Effector CD4-positive, alpha-beta T cell (primary cell): ENCODE data around the gene TMEM255B.
"Not testable (repeated sequence)": the region's sequence is repeated elsewhere in the genome, so short reads cannot be mapped to it uniquely, and the experiment has no call there.

Experiments used
- DNase-seq: peaks from one replicate; pipeline ENCODE4 v3.0.0-alpha.2; 2020

Gene TMEM255B

DNA sequence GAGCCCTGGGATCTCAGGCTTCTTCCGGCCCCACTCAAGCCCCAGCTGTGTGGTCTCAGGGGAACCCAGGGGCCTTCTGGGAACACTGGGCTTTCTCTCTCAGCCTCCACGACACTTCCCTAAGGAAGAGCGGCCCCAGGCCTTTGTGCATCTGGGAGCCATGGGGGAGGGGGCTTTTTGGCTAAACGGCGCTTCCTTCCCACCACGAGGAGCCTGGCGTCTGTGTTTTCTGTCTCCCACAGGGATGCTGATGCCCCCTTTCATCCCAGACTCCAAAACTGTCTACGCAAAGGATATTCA lies 24.2 kb upstream of the TMEM255B start:
- no peak for DNase-seq

DNA sequence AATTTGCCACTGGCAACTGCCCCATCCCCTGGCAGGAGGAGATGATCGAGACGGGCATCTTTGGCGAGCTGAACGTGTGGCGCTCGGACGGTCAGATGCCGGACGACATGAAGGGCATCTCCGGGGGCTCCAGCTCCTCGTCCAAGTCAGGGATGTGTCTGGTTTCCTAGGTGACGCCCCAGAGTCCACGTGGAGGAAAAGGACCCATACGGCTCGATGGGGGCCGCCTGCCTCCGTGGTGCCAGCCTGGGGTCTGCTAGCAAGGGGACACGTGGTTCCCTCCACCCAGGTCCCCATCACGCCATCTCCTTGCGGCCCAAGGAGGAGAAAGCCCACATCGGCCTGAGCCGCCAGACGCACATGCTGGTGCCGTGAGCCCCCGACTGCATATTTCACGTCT lies 23.8 kb upstream of the TMEM255B start:
- no peak for DNase-seq

DNA sequence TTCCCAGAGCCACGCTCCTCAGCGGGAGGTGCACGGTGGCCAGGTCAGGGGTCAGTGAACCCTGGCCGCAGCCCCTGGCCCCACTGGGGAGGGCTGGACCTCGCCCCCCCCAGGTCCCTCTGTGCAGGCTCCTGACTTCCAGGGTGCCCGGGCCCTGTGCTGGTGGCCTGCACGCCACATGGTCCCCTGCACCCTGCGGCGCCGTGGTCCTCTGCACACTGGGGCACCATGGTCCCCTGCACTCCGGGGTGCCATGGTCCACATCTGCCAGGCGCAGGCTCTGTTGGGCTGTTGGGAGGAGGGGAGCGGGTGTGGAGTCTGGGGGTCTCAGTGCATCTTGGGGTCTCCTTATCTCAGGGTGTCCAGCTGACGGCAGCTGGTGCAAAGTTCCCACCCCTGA lies 23.3 kb upstream of the TMEM255B start:
- no peak for DNase-seq

DNA sequence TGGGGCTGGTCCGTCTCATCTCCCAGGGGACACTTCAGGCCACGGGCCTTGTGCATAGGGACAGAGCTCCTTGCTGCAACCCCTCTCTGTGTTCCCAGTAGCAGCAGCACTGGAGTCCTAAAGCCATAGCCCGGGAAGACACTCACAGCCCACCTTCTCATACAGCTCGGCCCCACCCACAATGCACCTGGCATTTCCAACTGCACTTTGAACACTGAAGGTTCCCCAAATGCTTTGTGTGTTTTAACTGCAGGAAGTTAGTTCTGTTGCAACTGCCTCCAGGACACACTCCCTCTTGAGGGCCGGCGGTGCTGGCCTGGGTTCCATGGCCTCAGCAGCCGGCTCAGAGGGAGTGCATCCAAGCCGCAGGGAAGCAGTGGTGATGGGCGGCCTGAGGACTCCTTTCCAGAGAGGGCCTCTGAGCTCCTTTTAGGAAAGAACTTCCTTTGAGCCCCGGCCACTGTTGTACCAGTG lies 22.7 kb upstream of the TMEM255B start:
- DNase-seq, result no peak

DNA sequence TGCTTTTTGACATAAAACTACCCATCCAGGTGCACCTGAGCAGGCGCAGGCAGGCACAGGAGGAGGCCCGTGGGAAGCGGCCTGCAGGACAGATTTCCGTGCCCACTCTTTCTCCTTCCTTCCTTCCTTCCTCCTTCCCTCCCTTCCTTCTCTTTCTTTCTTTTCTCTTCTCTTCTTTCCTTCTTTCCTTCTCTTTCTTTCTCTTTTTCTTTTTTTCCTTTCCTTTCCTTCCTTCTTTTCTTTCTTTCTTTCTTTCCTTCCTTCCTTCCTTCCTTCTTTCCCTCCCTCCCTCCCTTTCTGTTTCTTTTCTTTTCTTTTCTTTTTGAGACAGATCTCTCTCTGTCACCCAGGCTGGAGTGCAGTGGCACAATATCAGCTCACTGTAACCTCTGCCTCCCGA lies 21.2 kb upstream of the TMEM255B start:
- DNase-seq, result no peak

DNA sequence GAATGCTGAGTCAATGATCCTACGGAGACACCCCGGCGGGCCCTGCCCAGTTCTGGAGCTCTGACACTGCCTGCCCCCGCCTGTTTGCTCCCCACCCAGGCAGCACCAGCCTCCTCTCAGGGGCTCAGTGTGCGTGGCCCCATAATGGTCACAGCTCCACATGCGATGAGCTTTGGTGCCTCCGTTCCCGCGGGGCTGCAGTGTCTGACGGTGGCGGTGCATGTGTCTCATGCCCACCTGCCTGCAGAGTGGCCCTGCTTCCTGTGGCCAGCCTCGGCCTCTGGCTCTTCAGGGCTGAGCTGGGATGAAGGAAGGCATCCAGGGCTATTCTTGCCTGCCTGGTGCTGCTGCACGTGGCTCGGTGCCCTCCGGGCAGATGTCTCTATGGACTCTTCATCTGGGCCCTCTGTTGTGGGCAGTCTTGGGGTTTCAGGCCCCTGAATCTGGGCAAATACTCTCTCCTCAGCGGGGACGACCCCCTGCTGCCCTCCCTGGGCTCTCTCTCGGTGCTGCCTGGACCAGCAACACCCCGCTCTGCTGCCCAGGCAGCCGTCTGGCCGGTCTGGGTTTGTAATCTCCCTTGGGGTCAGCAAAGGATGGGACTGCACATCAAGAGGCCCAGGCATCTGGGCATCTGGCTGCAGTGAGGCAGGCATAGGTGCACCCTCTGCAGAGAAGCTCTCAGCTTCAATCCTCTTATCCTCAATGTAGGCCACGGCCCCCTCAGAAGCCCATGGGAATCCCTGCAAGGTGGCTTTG lies 19.3 kb upstream of the TMEM255B start:
- DNase-seq, result no peak

DNA sequence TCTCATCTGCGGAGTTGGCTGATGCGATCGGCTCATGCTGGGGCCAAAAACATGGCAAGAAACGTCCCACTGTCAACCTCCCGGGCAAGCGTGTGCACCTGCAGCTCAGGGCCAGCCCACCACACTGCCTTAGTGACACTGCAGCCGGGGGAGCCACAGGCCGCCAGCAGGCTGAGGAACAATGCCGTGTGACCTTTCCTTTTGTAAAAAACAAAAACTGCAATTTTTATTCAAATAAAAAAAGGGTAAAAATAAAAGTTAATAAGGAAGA lies 18.8 kb upstream of the TMEM255B start:
- DNase-seq, result no peak

DNA sequence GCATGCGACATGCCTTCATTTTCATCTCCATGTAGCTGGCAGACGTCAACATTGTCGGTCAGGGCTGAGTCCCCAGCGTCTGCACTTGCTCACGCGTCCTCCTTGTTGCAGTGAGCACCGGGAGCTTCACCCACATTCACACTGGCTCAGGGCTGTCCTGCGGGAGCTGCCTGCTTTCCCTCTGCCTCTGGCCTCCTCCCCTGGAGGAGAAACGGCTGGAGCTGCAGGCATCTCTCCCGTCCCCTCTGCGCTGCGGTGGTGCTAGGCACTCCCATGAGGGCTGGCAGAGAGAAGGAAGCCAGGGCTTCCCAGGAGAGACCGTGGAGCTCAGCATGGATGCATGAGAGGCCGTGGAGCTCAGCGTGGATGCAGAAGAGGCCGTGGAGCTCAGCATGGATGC lies 18.4 kb upstream of the TMEM255B start:
- DNase-seq, result no peak

DNA sequence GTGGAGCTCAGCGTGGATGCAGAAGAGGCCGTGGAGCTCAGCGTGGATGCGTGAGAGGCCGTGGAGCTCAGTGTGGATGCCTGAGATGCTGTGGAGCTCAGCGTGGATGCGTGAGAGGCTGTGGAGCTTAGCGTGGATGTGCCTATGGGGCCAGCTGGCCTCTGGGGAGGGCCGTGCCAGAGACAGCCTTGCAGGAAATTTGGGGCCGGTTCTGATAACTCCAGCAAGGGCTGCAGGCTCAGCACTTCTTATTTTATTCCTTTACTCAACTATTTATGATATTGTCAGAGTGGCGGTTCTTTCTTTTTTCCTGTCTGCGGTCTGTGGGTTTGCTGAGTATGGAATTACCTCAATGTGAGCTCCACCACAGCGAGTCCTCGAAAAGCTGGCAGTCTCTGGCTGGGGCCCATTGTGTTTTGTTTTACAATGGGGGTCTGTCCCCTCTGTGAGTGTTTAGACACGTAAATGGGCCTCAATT lies 17.8 kb upstream of the TMEM255B start:
- DNase-seq, result no peak

DNA sequence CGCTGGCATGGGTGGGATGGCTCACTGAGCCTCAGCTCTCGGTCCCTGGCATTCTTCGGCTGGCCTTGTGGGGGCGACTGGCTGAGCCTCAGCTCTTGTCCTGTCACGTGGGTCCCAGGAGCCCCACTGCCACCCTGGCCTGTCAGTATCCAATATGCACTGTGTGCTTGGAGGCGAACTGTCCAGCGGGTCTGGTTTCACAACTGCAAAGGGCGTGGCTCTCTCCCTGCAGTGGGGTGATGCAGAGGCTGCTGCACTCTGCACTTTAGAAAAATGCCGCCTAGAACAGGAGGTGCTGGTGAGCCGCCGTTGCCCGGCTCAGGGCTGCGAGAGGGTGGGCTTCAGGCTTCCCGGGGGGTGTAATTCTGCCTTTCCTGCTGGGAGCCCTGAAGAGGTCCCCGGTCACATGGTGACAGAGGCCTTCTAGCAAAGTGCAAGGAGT lies 17.0 kb upstream of the TMEM255B start:
- DNase-seq, result no peak

DNA sequence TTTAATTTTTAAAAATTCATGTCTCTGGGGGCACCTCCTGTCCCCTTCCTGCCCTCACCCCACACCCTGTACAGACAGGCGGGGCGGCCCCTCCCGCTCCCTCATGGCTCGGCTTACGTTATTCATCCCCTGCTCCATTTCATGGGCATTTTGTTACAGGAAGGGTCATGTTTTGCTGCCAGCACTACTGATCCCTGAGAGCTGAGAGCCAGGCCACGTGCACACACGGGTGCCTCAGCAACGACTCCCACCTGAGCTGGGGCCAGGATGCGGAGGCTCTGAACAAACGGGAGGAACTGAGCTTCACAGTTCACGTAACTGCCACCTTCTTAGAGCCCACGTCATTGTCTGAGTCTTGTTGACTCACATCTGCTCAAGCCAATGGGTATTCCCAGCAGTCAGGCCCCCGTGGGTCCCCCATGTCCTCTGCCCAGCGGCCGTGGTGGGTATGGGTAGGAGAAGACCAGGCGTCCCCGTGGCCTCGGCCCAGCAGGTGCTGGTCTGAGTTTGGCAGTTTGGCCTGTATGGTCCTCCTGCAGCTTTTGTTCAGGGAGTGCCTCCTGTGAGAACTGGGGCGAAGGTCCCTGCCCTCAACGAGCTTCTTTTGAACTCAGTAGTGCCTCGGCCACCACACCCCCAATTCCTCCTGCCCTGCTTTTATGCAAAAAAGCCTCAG lies 16.4 kb upstream of the TMEM255B start:
- no peak for DNase-seq

DNA sequence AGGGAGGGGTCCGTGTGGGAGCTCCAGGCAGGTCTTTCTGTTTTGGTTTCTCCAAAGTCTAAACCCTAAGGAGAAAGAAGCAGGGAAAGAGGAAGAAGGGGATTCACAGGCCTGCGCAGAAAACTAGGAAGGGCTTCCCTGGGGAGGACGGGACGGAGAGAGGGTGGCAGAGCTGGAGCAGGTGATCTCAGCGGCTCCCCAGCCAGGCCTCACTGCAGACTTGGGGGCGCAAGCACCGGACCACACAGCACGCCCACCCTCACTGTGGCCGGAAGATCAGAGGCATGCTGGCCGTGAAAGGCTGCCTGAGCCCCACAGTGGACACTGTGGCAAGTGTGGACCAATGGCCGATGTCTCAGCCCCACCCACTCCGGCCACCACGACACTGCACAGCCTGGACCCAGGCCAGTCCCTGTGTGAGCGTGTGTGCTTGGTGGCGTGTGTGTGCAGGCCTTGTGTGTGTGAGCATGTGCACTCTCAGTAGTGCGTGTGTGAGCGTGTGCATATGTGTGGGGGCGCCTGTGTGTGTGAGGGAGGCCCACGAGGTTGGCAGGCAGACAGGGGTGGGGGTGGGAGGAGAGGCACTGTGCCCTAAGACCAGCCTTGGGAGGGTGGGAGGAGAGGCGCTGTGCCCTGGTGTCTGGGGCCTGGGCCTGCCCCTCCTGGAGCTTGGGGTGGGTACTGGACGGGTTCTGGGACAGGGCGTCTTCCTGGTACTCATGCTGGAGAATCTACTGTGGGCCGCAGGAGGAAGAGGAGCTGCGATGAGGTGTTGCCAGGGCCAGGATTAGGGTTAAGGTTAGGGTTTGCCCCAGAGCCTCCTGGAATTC lies 15.4 kb upstream of the TMEM255B start:
- no peak for DNase-seq

DNA sequence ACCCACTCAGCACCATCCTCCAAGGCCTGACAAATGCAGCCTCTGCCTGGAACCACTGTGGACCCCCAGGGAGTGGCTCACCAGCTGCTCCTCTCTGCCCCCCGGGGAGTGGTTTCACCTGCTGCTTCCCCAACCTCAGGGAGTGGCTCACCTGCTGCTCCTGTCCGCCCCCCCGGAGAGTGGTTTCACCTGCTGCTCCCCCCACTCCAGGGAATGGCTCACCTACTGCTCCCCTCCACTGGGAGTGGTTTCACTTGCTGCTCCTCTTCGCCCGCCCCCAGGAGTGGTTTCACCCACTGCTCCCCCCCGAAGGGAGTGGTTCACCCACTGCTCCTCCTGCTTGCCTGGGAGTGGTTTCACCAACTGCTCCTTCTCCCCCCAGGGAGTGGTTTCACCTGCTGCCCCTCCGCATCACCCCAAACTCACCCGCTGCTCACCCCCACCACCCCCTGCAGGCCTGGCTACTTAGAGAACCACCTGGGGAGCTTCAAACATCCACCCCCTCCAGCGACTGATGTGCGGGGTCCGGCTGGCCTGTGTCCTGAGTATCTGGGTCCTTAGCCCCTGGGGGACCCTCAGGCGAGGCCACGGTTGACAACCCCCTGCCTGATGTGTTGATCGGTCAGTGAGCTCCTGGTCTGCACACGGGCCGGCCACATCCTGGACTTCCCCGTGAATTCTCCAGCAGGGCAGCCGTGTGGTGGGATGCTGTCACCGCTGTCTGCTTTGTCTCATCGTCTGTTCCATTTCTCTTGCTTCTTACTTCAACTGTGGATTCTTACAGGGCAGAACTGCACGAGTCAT lies 14.6 kb upstream of the TMEM255B start:
- no peak for DNase-seq

DNA sequence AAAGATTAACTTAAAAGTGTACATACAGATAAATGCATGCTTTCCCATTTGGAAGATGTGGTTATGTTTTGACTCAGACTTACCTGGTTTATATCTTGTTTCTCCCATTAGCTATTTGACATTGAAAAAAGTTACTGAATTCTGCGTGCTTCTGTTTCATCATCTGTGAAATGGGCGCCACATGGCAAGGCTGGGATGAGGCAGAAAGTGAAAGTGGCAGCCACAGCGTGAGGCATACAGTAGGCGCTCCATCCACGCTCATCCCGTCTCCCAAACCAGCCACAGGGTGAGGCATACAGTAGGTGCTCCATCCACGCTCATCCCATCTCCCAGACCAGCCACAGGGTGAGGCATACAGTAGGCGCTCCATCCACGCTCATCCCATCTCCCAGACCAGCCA lies 14.0 kb upstream of the TMEM255B start:
- DNase-seq, result no peak

DNA sequence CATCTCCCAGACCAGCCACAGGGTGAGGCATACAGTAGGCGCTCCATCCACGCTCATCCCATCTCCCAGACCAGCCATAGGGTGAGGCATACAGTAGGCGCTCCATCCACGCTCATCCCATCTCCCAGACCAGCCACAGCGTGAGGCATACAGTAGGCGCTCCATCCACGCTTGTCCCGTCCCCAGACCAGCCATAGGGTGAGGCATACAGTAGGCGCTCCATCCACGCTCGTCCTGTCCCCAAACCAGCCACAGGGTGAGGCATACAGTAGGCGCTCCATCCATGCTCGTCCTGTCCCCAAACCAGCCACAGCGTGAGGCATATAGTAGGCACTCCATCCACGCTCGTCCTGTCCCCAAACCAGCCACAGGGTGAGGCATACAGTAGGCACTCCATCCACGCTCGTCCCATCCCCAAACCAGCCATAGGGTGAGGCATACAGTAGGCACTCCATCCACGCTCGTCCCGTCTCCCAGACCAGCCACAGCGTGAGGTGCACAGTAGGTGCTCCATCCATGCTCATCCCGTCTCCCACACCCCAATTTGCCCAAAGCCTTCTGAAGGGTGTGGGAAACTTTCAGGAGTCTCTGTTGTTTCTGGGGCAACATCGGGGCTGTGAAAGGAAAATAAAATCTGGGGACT lies 13.4 kb upstream of the TMEM255B start:
- not testable (repeated sequence) for DNase-seq

DNA sequence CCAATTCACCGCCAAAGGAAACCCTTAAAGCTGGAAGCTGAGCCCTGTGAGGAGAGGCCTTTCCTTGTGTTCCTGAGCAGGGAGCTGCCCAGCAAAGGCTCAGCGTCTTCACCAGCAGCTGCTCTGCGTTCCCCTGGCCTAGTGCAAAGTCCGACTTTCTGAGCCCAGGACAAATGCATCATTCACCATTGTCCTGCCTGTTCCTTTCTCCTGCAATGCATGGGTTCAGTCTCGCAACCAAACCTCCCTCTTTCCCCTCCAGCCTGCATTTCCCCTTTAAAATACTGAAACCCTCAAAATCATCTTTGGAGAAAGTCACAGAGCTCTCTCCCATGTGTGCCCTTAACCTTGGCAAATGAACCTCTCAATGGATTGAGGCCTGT lies 12.9 kb upstream of the TMEM255B start:
- DNase-seq, result no peak

DNA sequence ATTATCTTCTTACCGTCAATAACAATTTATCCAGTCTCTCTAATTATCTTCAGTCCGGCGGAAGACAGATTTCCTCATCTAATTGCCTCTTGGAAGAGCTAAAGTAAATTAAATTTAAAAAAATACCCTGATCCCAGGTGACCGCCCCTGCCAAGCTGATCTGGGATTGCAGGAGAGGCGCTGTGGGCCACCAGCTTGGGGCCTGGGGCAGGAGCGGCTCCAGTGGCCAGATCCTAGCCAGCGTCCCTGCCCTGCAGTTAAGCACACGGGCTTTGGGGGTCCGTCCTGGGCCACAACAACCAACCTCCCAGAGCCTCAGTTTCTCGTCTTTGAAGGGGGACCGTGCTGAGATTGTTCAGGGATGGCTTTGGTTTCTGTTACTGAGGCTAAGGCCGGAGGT lies 12.4 kb upstream of the TMEM255B start:
- DNase-seq, result no peak

DNA sequence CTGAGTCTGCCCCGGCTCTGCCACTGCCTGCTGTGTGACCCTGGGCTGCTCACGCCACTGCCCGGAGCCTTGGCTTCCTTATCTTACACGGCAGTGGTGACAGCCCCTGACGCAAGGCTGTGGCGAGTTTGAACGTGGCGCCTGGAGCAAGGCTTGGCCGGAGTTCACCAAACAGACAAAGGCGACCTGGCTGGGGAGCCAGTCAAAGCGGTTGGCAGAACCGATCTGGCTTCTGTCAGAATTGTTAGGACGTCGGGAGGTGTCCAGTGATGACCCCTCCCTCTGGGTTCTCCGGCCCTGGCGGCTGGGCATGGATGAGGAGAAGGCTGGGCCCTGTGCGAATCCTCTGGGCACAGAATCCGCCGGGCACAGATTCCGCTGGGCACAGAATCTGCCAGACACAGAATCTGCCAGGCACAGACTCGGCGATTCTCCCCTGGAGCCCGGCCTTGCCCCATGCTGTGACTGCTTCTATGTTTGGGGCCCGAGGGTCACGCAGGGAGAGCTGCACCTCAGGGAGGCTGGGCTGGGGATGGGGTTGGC lies 11.7 kb upstream of the TMEM255B start:
- DNase-seq, result no peak

DNA sequence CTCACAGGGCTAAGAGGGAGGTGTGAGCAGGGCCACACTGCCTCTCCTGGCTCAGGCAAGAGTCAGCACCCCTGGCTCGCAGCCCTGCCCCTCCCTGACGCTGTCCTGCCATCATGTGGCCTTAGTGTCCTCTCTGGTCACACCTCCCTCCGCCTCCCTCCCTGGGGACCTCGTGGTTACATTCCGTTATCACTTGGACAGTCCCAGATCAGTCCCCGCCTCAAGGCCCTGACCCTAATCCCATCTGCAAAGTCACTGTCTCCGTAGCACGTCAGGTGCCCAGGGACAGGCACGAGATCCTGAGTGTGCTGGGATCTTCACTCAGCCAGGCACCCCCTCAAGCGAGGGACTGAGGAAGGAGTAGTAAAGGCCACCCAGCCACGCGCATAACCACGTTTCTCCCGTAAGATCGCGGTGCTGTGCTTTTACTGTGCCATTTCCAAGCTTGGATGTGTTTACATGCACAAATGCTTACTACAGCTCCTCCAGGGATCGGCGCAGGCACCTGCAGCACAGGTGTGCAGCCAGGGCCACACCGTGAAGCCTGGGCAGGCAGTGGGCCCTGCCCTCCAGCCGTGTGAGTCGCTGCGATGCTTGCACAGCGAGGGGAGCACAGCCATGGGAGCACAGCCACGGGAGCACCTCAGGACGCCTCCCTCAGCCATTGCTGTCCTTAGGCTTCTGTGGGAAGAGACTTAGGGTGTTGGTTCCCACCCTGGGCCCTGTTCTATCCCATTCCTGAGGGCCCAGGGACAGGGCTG lies 10.7 kb upstream of the TMEM255B start:
- no peak for DNase-seq

DNA sequence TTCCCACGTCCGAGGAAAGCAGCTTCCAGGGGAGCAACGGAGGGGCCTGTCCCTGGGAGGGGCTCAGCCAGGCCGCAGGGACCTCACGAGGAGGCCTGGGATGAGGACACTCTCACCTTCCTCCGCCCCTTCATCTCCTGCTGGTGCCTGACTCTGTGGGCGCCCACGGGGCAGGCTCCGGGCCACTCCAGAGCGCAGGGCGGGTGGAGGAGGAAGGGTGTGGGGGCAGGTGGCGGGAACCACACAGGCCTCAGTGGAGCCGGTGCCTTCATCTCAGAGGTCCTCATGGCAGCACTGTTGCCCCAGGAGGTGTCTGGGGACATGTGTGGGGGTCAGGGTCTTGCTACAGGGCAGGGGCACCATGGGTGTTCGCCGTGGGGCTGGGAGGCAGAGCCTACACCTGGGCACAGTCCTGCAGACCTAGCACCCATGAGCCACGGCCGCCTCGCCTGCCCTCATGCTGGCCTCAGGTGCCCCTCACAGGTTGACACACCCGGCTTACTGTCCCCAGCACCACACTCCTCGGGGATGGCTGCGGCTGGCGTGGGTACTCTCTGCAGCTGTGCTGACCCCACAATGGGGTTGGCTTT lies 10.1 kb upstream of the TMEM255B start:
- DNase-seq, result no peak

DNA sequence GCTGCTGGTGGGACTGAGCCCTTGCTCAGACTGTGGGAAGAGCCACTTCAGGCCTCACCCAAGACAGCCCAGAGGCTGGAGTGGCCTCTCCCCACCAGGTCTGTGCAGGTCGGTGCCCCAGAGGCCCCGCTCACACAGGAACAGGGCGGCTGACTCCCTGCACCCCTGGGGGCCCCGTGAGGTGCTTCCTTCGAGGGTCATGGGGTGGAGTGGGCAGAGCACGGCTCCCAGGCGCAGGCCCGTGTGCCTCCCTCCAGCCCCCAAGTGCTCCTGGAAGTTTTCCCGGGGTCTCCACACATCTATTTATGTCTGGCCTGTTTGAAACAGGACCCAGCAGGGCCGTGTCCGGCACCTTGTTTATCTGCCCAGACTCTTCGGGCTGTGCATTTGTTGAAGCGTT lies 9.5 kb upstream of the TMEM255B start:
- DNase-seq, result no peak
